IMR-90 (cell line): Measurements from ENCODE around the gene NMNAT3. TPM values are rescaled to one million over a fixed set of nuclear protein-coding genes. Genes with fewer than 3 reads are reported as not detected.

ENCODE experiments used
- ATAC-seq: fragments of 200-7000 bp; cut with Tn5 transposase; 2 replicates; pipeline ENCODE4 v1.9.1; 2020; ENCODE audit warnings: low read depth, mild to moderate bottlenecking, moderate library complexity
- BruUV-seq: library from RNA; stranded (reverse); fragments of 400-500 nt; replicated peaks from 2 replicates; lab custom pipeline; 2021; lab: Mats Ljungman, UMichigan
- CTCF ChIA-PET: fragments of 300-600 bp; formaldehyde crosslinking; extraction: SDS; loops from one replicate; lab custom pipeline; 2021; ENCODE audit warnings: antibody characterized with exemption; lab: Yijun Ruan, JAX
- POLR2A ChIA-PET: fragments of 300-600 bp; sonication (Branson Sonifier 250); formaldehyde crosslinking; loops from one replicate; lab custom pipeline; 2022; ENCODE audit warnings: antibody characterized with exemption; ENCODE audit not compliant: unreplicated experiment; lab: Charles Lee
- DNase-seq: peaks from one replicate; pipeline ENCODE4 v3.0.0; 2013
- H2AFZ ChIP-seq: replicated peaks from 2 replicates; pipeline ENCODE3; 2013; ENCODE audit warnings: low read length, mild to moderate bottlenecking; ENCODE audit not compliant: poor library complexity
- H2AK5ac ChIP-seq: 2 replicates; pipeline ENCODE4 v1.6.1; 2013; ENCODE audit warnings: low read depth, low read length, inconsistent platforms
- H2AK9ac ChIP-seq: replicated peaks from 2 replicates; pipeline ENCODE3; 2013; ENCODE audit warnings: mild to moderate bottlenecking, low read depth, low read length, moderate library complexity; ENCODE audit not compliant: poor library complexity
- H2BK120ac ChIP-seq: 2 replicates; pipeline ENCODE4 v1.6.1; 2013; ENCODE audit warnings: low read depth, low read length, inconsistent platforms
- H2BK15ac ChIP-seq: 3 replicates; pipeline ENCODE4 v1.6.1; 2013; ENCODE audit warnings: low read depth, low read length, inconsistent platforms
- H2BK20ac ChIP-seq: 2 replicates; pipeline ENCODE4 v1.6.1; 2013; ENCODE audit warnings: low read depth, mild to moderate bottlenecking, inconsistent platforms, low read length, moderate library complexity
- H2BK5ac ChIP-seq: 2 replicates; pipeline ENCODE4 v1.6.1; 2013; ENCODE audit warnings: mild to moderate bottlenecking, low read depth, low read length, inconsistent platforms; ENCODE audit not compliant: poor library complexity, severe bottlenecking
- H3K14ac ChIP-seq: replicated peaks from 2 replicates; pipeline ENCODE4 v1.6.1; 2013; ENCODE audit warnings: low read depth, low read length, inconsistent platforms
- H3K18ac ChIP-seq: 2 replicates; pipeline ENCODE4 v1.6.1; 2013; ENCODE audit warnings: low read depth, low read length, control low read depth
- H3K23ac ChIP-seq: 2 replicates; pipeline ENCODE4 v1.6.1; 2013; ENCODE audit warnings: low read depth, low read length, inconsistent platforms
- H3K27ac ChIP-seq: 2 replicates; pipeline ENCODE4 v1.5.1; 2013; ENCODE audit warnings: mild to moderate bottlenecking, control low read depth, low read length; ENCODE audit not compliant: insufficient read depth
- H3K27me3 ChIP-seq: 2 replicates; pipeline ENCODE4 v1.6.1; 2013; ENCODE audit warnings: low read length; ENCODE audit not compliant: control insufficient read depth, insufficient read depth
- H3K36me3 ChIP-seq: 2 replicates; pipeline ENCODE4 v1.6.1; 2013; ENCODE audit warnings: low read length, mixed read lengths; ENCODE audit not compliant: control insufficient read depth, insufficient read depth
- H3K4ac ChIP-seq: 2 replicates; pipeline ENCODE4 v1.6.1; 2013; ENCODE audit warnings: low read depth, low read length, inconsistent platforms
- H3K4me1 ChIP-seq: 2 replicates; pipeline ENCODE4 v1.6.1; 2013; ENCODE audit warnings: low read length, mixed read lengths; ENCODE audit not compliant: control insufficient read depth, insufficient read depth
- H3K4me2 ChIP-seq: 2 replicates; pipeline ENCODE4 v1.6.1; 2013; ENCODE audit warnings: low read depth, mild to moderate bottlenecking, control low read depth, low read length, moderate library complexity
- H3K4me3 ChIP-seq: 2 replicates; pipeline ENCODE4 v1.5.1; 2013; ENCODE audit warnings: low read depth, mild to moderate bottlenecking, control low read depth, low read length, moderate library complexity; ENCODE audit not compliant: insufficient read depth
- H3K56ac ChIP-seq: 2 replicates; pipeline ENCODE4 v1.6.1; 2013; ENCODE audit warnings: low read length, inconsistent platforms; ENCODE audit not compliant: insufficient read depth; ENCODE audit errors: extremely low read depth
- H3K79me1 ChIP-seq, 2 experiments: 2 replicates each; pipeline ENCODE4 v1.6.1; 2013; ENCODE audit warnings: low read length in 2 of 2, inconsistent platforms in 1 of 2, low read depth in 1 of 2
- H3K9ac ChIP-seq: 2 replicates; pipeline ENCODE4 v1.6.1; 2013; ENCODE audit warnings: low read depth, low read length, control low read depth
- H3K9me1 ChIP-seq: 2 replicates; pipeline ENCODE4 v1.6.1; 2013; ENCODE audit warnings: low read length, inconsistent platforms; ENCODE audit not compliant: insufficient read depth
- H3K9me3 ChIP-seq: 2 replicates; pipeline ENCODE4 v1.6.1; 2013; ENCODE audit warnings: low read length; ENCODE audit not compliant: control insufficient read depth, insufficient read depth
- H4K20me1 ChIP-seq: 2 replicates; pipeline ENCODE4 v1.6.1; 2013; ENCODE audit warnings: low read length, inconsistent platforms; ENCODE audit not compliant: insufficient read depth
- H4K5ac ChIP-seq: 2 replicates; pipeline ENCODE4 v1.6.1; 2013; ENCODE audit warnings: mild to moderate bottlenecking, low read depth, low read length, control low read depth
- H4K8ac ChIP-seq, 2 experiments: 2 replicates each; pipeline ENCODE4 v1.6.1; 2013; ENCODE audit warnings: low read depth in 2 of 2, low read length in 2 of 2, control low read depth in 1 of 2, inconsistent platforms in 1 of 2
- H4K91ac ChIP-seq: 2 replicates; pipeline ENCODE4 v1.6.1; 2013; ENCODE audit warnings: low read depth, low read length, inconsistent platforms; ENCODE audit not compliant: insufficient read depth
- CEBPB ChIP-seq: IDR thresholded peaks from 2 replicates; pipeline ENCODE4 v1.6.1; 2012; ENCODE audit warnings: low read depth, low read length, improper control_type of control experiment
- MXI1 ChIP-seq: IDR thresholded peaks from 2 replicates; pipeline ENCODE4 v1.6.1; 2012; ENCODE audit warnings: low read depth, mild to moderate bottlenecking, low read length, moderate library complexity, borderline replicate concordance
- NFE2L2 ChIP-seq: fragments of 150-350 bp; IDR thresholded peaks from 2 replicates; pipeline ENCODE4 v1.6.1; 2016; ENCODE audit warnings: low read depth, mild to moderate bottlenecking, low read length
- WGBS, 2 experiments: methylation state at CpG; one replicate each; pipeline versions ENCODE4 v1.1.5 to v1.1.7; 2013; ENCODE audit warnings: missing lambda C conversion rate in 2 of 2; ENCODE audit not compliant: insufficient read length in 1 of 2; ENCODE audit errors: extremely low coverage in 2 of 2; 5-methylcytosine and 5-hydroxymethylcytosine counted together
- dilution Hi-C: fragments of 300-500 bp; cut with HindIII; formaldehyde crosslinking; loops from one replicate; pipeline ENCODE4 v1.14.3; 2018; ENCODE audit warnings: low sequenced_read_pairs; ENCODE audit not compliant: unreplicated experiment
- in situ Hi-C: fragments of 300-500 bp; cut with MboI; formaldehyde crosslinking; loops from 3 replicates; pipeline ENCODE4 v1.14.3; 2019; ENCODE audit warnings: low sequenced_read_pairs, inconsistent platforms, mixed read lengths
- intact Hi-C: fragments of 100-400 bp; cut with micrococcal nuclease; formaldehyde crosslinking; loops from 2 replicates; pipeline ENCODE4 v1.10.0; 2022
- polyA plus RNA-seq, 3 experiments: library from polyadenylated mRNA; depleted of rRNA; stranded (reverse); fragments of >200 nt; gene quantifications; 2 replicates each; pipeline ENCODE4 v1.2.3, GENCODE V29; 2012; ENCODE audit warnings: low replicate concordance in 1 of 3
- total RNA-seq: library from RNA; depleted of rRNA; stranded (reverse); fragments of >200 nt; gene quantifications from 2 replicates; pipeline ENCODE4 v1.2.3, GENCODE V29; 2012

Gene NMNAT3
- total and polyA plus RNA-seq, 2 of the 4 experiments (the other 2 are of a cell fraction), result 0.12 to 0.36 TPM

DNA sequence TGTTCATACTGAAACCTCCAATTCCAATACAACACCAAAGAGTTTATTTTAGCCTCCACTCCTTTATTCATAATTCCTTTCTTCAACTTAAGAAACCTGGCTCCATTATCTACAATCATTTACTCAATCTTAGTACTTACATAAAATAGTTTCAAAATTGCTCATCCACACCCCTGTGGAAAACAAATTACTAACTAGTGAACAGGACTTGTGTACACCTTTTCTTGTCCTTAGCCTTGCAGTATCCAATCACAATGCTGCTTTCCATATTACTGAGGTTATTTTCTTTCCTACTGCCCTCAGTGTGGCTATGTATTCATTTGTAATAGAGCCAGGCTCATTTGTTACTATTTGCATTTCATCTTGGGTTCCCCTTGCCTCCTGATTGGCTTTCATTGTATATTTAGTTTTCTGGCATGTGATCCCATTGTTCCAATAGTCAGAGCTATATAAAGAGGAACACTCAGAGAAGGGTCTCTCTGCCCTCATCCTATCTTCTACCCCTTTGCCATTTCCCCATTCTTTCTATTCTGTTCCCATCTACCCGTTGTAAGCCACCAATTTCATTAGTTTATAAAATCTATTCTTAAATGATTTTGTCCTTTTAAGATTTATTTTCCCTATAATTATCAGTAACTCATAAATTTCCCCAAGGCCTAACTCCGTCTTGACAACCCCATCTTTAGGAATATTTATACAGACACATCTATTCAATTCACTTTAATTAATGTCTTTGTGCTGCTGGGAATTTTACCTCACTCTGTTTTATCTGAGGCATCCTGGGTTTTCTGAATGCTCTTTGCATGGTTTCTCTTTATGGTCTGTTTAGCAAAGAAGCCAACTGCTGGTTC is 70.3 kb downstream of the NMNAT3 start:
- WGBS, 2 experiments, result no CpG with 5 or more reads among the region's 2 CpGs
- CTCF ChIA-PET, result no interaction called here
- no peak overlapping the region for H2AFZ ChIP-seq
- H4K8ac ChIP-seq, result no peak overlapping the region
- no peaks in the 10 kb centered on the region for H4K20me1 ChIP-seq
- no peaks in the 10 kb centered on the region for H3K36me3 ChIP-seq
- no peak overlapping the region for H3K23ac ChIP-seq
- in situ Hi-C loops, result no loop called here
- H3K4ac ChIP-seq, result no peak overlapping the region
- no peak overlapping the region for H3K56ac ChIP-seq
- H2BK5ac ChIP-seq, result no peak overlapping the region
- ATAC-seq (no peak), DNase-seq (no peak)
- POLR2A ChIA-PET, result no interaction called here
- no peak for TF ChIP-seq NFE2L2
- no peak for TF ChIP-seq MXI1
- TF ChIP-seq CEBPB, result no peak
- H3K9me3 ChIP-seq, result no peaks in the 10 kb centered on the region
- H2BK20ac ChIP-seq, result no peak overlapping the region
- H3K4me3 ChIP-seq, result no peak overlapping the region
- no peak overlapping the region for H3K27ac ChIP-seq
- no peak overlapping the region for H2BK120ac ChIP-seq
- dilution Hi-C loops, result no loop called here
- H2AK9ac ChIP-seq, result no peak overlapping the region
- H2AK5ac ChIP-seq, result no peak overlapping the region
- no peak overlapping the region for H3K14ac ChIP-seq
- H3K9ac ChIP-seq, result no peak overlapping the region
- H3K4me1 ChIP-seq, result no peaks in the 10 kb centered on the region
- H3K18ac ChIP-seq, result no peak overlapping the region
- no TSS peak for BruUV-seq
- no peak overlapping the region for H4K5ac ChIP-seq
- no peaks in the 10 kb centered on the region for H3K27me3 ChIP-seq
- H2BK15ac ChIP-seq, result no peak overlapping the region
- H4K91ac ChIP-seq, result no peak overlapping the region
- intact Hi-C loops, result no loop called here
- no peak overlapping the region for H3K4me2 ChIP-seq
- no peaks in the 10 kb centered on the region for H3K9me1 ChIP-seq
- H3K79me1 ChIP-seq, result no peaks in the 10 kb centered on the region
